Muscle of back (tissue), 11 donors: ENCODE measurements around the gene SLC31A1. TPM values are rescaled to one million over a fixed set of nuclear protein-coding genes. Genes with fewer than 3 reads are reported as not detected.

Experiments used
- DNase-seq, 3 donors: peaks; one replicate each; pipeline versions ENCODE4 v3.0.0 to v3.0.0-alpha.2; 2013
- polyA plus RNA-seq, 10 donors: library from polyadenylated mRNA; unstranded; fragments of 120-200 nt; gene quantifications; one replicate each; pipeline ENCODE4 v1.2.1, GENCODE V29; 2013; ENCODE audit not compliant: insufficient read length in 10 of 10

Gene SLC31A1
- polyA plus RNA-seq, 10 donors = 6.7 to 13.2 (median 10.6) TPM

DNA sequence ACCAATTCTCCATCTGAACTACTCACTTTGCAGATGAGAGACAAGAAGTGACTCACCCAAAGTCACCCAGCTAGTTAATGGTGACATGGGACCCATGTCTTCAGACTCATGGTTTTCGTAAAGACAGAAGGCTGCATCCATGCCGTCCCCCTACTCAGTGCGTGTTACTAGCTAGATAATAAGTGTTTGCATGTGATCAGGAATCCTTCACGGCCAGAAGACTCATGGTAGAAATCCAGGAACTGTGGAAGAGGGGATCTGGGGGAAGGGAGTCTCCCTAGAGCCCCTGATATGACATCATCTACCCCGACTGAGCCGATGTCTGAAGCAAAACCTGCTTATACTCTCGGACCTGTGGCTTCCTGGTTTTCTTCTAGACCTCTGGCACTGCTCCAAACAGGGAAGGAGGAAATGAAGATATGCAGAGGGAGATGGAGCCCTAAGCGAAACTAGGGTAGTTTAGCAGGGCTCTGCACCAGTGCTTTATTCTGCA is 78.5 kb downstream of the SLC31A1 start:
- DNase-seq = peak in 2 of 3 donors; percentile 20 to 51

DNA sequence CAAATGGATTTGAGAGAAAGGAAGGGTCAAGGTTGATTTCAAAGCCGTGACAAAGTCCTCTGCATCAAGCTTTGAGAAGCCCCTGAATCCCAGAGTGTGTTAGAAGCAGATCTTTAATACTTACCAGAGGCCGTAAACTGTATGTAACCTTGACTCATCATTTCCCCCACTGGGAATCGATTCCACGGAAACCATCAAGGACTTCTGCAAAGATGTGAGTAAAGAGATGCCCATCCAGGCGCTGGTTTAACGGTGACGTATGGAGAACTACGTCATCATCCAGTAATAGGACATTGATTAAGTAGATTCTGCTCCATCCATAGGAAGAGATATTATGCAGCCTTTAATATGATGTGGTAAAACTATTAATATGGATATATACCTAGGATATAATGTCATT is 80.2 kb downstream of the SLC31A1 start:
- no peak for DNase-seq

DNA sequence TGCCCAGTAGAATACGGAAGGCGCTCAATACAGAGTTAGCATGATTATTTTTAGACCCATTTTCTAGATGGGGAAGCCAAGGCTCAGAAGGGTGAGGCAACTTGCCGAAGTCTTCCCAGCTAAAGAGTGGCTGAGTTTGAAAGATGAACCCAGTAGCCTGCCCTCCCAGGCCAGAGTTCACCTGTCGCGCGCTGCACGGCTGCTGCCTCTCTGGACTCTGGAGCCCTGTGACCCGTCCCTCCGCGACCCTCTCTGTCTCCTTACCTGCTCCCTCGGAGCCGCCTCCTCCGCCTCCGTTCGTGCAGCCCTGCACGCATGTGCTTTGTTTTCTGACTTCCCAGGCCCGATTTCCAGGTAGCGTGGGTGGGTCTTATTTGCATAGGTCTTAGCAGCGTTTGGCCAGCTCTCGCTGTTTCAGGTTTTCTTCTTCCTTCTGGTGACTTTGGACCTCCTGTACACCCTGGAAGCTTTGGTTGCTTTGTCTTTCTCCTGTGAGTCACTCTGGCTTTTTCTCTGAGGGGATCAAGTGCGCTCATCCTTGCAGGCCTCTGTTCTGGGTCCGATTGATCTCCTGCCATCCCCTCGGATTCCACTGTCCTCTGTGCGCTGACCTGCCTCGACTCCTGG is 81.6 kb downstream of the SLC31A1 start, which contains the start of gene RNF183:
RNF183 (minus strand) TSS at position 585 of the 627 bp plus-strand sequence. CDS start 5,192 bp downstream, outside the sequence.
- DNase-seq = no peak

DNA sequence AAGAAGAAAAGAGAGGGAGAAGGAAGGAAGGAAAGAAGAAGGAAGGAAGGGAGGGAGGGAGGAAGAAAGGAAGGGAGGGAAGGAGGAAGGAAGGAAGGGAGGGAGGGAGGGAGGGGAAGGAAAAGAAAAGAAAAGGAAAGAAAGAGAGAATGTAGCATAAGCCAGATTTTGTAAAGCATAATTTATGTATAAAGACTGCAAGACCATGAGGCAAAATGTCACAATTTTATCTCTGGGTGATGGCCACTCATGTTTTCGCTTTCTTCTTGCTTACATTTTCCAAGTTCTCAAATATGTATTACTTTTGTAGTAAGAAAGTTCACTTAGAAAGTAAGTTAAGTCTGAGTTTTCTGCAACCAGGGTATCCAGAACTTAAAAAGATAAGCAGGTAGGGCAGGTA is 85.2 kb downstream of the SLC31A1 start:
- no peak for DNase-seq

DNA sequence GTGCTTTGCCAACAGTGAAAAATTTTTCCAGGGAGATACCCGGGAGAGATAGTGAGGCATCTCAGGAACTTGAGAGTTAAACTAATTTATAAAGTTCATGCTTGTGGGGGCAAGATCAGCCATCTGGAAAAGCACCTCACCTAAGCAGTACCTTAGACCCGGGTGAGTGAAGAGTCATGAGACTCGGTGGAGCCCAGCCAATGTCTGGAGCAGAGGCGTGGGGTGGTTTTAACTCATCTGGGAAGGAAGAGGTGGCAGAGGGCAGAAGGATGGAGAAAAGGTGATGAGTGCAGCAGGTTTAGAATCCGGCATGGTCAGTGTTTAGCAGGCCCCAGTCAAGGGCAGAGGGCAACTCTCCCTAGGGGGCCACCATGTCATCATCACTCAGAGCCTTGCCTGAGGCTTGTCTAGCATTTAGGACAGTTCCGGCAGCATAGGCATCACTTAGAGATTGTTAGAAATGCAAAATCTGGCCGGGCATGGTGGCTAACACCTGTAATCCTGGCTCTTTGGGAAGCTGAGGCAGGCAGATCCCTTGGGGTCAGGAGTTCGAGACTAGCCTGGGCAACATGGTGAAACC is 86.1 kb downstream of the SLC31A1 start:
- DNase-seq = no peak

DNA sequence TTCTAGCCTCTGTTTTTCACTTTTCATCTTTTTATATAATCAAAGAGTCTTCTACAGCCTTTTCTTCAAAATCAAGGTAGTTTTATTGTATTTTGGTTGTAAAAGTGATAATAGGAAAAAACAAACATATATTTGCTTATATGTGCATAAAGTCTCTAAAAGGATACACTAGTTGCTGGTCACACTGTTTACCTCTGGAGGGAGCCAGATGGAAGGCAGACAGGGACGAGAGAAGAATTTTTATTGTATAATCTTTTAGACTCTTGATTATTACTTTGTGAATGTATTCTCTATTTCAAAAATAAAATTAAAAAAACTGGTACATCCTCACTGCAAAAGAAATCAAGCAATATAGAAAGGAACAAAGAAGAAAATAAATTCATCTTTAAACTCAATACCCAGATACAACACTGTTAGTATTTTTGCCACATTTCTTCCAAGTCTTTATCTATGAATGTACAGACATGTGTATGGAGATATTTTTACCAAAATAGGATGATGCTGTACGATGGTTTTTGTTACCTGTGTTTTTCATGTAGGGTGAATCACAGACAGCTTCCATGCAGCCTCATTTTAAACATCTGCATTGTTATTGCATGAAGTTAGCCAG is 88.0 kb downstream of the SLC31A1 start:
- peak; percentile 22 to 57 (median 30) for DNase-seq

DNA sequence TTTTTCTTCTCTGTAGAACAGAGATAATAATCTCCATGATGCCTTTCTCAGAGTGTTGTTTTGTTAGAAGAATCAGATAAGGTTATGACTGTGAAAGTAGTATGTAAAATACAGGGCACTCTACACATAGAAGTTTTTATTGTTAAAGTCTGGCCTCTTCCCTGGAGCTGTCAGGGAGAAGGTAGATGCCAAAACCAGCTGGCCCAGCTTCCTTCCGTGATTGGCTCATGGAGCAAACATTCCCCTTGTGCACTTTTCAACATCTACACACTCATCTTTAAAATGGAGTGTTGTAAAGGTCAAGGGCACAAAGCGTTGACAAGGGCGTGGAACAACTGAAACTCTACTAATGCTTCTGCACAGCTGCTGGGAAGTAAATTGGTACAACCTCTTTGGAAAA is 89.2 kb downstream of the SLC31A1 start:
- DNase-seq = peak in 2 of 3 donors; percentile 2 to 18

DNA sequence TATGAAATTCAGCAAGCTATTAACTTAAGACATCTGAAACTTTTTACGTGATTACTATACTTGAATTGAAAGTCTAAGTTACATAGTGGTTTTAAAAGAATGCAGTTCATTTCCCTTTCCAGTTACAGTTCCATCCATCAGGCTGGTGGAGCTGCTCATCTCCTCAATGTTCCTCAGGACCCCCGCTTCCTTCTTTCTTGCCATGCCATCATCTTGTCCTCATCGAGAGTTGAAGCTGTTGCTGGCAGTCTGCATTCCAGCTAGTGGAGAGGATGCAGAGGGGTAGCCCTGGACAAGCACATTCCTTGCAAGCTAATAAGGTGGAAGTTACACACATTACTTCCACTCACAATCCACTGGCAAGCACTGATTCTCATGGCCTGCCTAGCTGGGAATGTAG is 90.6 kb downstream of the SLC31A1 start:
- no peak for DNase-seq

DNA sequence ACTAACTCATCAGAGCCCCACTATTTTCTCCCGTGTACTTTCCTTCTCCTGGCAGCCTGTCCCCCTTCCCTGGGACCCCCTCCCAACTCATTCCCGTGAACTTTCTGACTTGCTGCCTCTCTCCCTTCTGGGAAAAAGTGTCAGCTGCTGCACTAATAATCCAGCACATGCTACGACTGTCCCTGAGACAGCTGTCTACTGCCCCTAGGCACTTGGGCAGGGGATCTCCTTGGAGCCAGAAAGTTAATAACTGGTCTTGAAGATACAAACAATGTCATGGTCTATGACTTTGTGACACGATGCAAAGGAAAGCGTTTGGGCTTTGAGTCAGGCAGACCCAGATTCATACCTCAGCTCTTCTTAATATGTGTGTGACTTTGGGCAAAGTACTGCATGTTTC is 91.9 kb downstream of the SLC31A1 start:
- peak; percentile 9 to 26 (median 26) for DNase-seq

Other genes starting within 250 kb of the SLC31A1 start
- 1 to 10 TPM; 3.2 to 5.2 (median 4.2) TPM for gene ZNF883, start 209.4 kb upstream of the SLC31A1 start, polyA plus RNA-seq
- 1 to 10 TPM; 3.7 to 5.7 (median 4.6) TPM for gene ZFP37, start 164.8 kb upstream of the SLC31A1 start, polyA plus RNA-seq
- 1 to 10 TPM; 2.7 to 4.6 (median 3.4) TPM for gene SLC31A2, start 70.5 kb upstream of the SLC31A1 start, polyA plus RNA-seq
- gene FKBP15, start 267 bp upstream of the SLC31A1 start, polyA plus RNA-seq = 10 to 100 TPM; 17.1 to 25.3 (median 20.2) TPM
- 10 to 100 TPM; 18.8 to 39.3 (median 23.1) TPM for gene CDC26, start 54.0 kb downstream of the SLC31A1 start, polyA plus RNA-seq
- gene PRPF4, start 54.1 kb downstream of the SLC31A1 start, polyA plus RNA-seq = 10 to 100 TPM; 15.8 to 23.7 (median 19.4) TPM
- under 1 TPM in 3 of 10 donors, not detected in 7; 0.12 to 0.18 (median 0.13) TPM for gene RNF183, start 81.8 kb downstream of the SLC31A1 start, polyA plus RNA-seq
- 1 to 10 TPM; 1.3 to 3.1 (median 2.3) TPM for gene WDR31, start 118.7 kb downstream of the SLC31A1 start, polyA plus RNA-seq
- gene BSPRY, start 128.0 kb downstream of the SLC31A1 start, polyA plus RNA-seq = under 1 TPM; 0.32 to 0.94 (median 0.48) TPM
- 1 to 10 TPM; 3.0 to 6.0 (median 4.6) TPM for gene HDHD3, start 155.4 kb downstream of the SLC31A1 start, polyA plus RNA-seq
- 10 to 100 TPM; 15.1 to 24.8 (median 20.5) TPM for gene ALAD, start 179.7 kb downstream of the SLC31A1 start, polyA plus RNA-seq
- gene POLE3, start 189.1 kb downstream of the SLC31A1 start, polyA plus RNA-seq = 10 to 100 TPM; 41.2 to 55.9 (median 45.2) TPM
- under 1 TPM; 0.19 to 0.60 (median 0.35) TPM for gene C9orf43, start 189.2 kb downstream of the SLC31A1 start, polyA plus RNA-seq
- gene RGS3, start 242.2 kb downstream of the SLC31A1 start, polyA plus RNA-seq = 10 to 100 TPM; 34.8 to 61.2 (median 50.0) TPM